ENCODE measurements around the gene ERVK3-1. TPM values are rescaled to one million over a fixed set of nuclear protein-coding genes. Genes with fewer than 3 reads are reported as not detected.

The ERVK3-1 gene
- total and polyA plus RNA-seq, 2 of the 13 experiments (the other 11 are each of a cell fraction or from before 2014, with no cell fraction given): 28.5 to 38.7 TPM

DNA sequence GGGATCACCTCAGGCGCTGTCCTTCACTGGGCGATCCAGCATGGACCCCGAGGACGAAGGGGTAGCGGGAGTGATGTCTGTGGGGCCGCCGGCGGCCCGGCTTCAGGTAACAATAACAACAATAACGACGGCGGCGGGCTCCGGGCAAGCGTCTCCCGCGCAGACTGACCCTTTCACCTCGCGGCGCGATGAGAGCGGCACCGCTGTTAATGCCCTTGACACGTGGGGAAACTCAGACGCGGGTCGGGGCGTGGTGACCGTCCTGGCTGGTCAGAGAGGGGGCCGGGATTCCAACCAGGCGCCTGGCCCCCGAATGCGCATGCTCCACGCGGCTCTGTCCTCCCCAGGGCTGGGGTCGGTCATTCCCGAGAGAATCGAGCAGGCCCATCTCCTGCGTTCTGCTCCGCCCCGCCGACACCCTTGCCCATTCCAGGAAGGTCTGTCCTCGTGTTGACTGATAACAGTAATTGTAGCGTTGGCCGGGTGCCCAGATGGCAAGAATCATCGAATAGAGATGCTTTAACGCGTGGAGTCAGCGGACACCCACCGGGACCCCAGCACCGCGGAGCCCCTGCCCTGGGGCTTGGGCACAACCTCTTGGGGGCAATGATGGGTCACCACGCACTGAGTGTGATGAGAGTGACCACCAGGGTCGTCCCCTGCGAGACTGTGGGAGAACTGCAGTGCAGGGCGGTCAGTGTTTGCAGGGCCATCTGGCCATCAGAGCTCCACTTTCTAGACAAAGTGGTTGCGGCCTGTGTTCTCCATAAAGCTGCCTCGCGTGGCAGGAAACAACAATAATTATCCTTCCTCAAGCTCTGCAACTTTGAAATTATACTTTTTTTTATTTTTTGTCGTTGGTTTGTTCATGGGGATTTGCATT, 25.9 kb upstream of the ERVK3-1 start (continued):
- TF ChIP-seq ZC3H4 (CRISPR knock-in tag; IDR thresholded peaks at IDR 0.05; ENCODE audit: borderline replicate concordance): peak; percentile 50; the same call in 1 of the 2 replicates
- TF ChIP-seq GABPB1 (CRISPR knock-in tag; IDR thresholded peaks at IDR 0.05): peak; percentile 45; the same call in 1 of the 2 replicates
- TF ChIP-seq KDM5B (CRISPR knock-in tag; IDR thresholded peaks at IDR 0.05; ENCODE audit: borderline replicate concordance): peak; percentile 68; the same call in 1 of the 2 replicates
- TF ChIP-seq NFYC (CRISPR knock-in tag; IDR thresholded peaks at IDR 0.05): no peak; the same call in 1 of the 2 replicates
- TF ChIP-seq, protein P1, sequence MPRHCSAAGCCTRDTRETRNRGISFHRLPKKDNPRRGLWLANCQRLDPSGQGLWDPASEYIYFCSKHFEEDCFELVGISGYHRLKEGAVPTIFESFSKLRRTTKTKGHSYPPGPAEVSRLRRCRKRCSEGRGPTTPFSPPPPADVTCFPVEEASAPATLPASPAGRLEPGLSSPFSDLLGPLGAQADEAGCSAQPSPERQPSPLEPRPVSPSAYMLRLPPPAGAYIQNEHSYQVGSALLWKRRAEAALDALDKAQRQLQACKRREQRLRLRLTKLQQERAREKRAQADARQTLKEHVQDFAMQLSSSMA (CRISPR knock-in tag; IDR thresholded peaks at IDR 0.05): no peak
- peak; percentile 51; the same call in 1 of the 2 replicates for TF ChIP-seq PRMT3 (CRISPR knock-in tag; IDR thresholded peaks at IDR 0.05; ENCODE audit: borderline replicate concordance, low read depth)
- no peak for TF ChIP-seq ZNF225 (CRISPR knock-in tag; IDR thresholded peaks at IDR 0.05)
- TF ChIP-seq, protein P2, sequence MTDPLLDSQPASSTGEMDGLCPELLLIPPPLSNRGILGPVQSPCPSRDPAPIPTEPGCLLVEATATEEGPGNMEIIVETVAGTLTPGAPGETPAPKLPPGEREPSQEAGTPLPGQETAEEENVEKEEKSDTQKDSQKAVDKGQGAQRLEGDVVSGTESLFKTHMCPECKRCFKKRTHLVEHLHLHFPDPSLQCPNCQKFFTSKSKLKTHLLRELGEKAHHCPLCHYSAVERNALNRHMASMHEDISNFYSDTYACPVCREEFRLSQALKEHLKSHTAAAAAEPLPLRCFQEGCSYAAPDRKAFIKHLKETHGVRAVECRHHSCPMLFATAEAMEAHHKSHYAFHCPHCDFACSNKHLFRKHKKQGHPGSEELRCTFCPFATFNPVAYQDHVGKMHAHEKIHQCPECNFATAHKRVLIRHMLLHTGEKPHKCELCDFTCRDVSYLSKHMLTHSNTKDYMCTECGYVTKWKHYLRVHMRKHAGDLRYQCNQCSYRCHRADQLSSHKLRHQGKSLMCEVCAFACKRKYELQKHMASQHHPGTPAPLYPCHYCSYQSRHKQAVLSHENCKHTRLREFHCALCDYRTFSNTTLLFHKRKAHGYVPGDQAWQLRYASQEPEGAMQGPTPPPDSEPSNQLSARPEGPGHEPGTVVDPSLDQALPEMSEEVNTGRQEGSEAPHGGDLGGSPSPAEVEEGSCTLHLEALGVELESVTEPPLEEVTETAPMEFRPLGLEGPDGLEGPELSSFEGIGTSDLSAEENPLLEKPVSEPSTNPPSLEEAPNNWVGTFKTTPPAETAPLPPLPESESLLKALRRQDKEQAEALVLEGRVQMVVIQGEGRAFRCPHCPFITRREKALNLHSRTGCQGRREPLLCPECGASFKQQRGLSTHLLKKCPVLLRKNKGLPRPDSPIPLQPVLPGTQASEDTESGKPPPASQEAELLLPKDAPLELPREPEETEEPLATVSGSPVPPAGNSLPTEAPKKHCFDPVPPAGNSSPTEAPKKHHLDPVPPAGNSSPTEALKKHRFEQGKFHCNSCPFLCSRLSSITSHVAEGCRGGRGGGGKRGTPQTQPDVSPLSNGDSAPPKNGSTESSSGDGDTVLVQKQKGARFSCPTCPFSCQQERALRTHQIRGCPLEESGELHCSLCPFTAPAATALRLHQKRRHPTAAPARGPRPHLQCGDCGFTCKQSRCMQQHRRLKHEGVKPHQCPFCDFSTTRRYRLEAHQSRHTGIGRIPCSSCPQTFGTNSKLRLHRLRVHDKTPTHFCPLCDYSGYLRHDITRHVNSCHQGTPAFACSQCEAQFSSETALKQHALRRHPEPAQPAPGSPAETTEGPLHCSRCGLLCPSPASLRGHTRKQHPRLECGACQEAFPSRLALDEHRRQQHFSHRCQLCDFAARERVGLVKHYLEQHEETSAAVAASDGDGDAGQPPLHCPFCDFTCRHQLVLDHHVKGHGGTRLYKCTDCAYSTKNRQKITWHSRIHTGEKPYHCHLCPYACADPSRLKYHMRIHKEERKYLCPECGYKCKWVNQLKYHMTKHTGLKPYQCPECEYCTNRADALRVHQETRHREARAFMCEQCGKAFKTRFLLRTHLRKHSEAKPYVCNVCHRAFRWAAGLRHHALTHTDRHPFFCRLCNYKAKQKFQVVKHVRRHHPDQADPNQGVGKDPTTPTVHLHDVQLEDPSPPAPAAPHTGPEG (CRISPR knock-in tag; IDR thresholded peaks at IDR 0.05): peak; percentile 81
- TF ChIP-seq RFX3 (CRISPR knock-in tag; IDR thresholded peaks at IDR 0.05): no peak
- TF ChIP-seq, protein P3, sequence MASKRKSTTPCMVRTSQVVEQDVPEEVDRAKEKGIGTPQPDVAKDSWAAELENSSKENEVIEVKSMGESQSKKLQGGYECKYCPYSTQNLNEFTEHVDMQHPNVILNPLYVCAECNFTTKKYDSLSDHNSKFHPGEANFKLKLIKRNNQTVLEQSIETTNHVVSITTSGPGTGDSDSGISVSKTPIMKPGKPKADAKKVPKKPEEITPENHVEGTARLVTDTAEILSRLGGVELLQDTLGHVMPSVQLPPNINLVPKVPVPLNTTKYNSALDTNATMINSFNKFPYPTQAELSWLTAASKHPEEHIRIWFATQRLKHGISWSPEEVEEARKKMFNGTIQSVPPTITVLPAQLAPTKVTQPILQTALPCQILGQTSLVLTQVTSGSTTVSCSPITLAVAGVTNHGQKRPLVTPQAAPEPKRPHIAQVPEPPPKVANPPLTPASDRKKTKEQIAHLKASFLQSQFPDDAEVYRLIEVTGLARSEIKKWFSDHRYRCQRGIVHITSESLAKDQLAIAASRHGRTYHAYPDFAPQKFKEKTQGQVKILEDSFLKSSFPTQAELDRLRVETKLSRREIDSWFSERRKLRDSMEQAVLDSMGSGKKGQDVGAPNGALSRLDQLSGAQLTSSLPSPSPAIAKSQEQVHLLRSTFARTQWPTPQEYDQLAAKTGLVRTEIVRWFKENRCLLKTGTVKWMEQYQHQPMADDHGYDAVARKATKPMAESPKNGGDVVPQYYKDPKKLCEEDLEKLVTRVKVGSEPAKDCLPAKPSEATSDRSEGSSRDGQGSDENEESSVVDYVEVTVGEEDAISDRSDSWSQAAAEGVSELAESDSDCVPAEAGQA (IDR thresholded peaks at IDR 0.05; ENCODE audit: low read depth): 0 out of 2 replicates have a peak, but pooled peaks have one; percentile 5
- TF ChIP-seq, protein P3 (CRISPR knock-in tag; IDR thresholded peaks at IDR 0.05; ENCODE audit: borderline replicate concordance): peak; percentile 92
- TF ChIP-seq, protein P4, sequence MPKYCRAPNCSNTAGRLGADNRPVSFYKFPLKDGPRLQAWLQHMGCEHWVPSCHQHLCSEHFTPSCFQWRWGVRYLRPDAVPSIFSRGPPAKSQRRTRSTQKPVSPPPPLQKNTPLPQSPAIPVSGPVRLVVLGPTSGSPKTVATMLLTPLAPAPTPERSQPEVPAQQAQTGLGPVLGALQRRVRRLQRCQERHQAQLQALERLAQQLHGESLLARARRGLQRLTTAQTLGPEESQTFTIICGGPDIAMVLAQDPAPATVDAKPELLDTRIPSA (CRISPR knock-in tag; IDR thresholded peaks at IDR 0.05; ENCODE audit: borderline replicate concordance): no peak
- TF ChIP-seq, protein P5, sequence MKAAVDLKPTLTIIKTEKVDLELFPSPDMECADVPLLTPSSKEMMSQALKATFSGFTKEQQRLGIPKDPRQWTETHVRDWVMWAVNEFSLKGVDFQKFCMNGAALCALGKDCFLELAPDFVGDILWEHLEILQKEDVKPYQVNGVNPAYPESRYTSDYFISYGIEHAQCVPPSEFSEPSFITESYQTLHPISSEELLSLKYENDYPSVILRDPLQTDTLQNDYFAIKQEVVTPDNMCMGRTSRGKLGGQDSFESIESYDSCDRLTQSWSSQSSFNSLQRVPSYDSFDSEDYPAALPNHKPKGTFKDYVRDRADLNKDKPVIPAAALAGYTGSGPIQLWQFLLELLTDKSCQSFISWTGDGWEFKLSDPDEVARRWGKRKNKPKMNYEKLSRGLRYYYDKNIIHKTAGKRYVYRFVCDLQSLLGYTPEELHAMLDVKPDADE (CRISPR knock-in tag; IDR thresholded peaks at IDR 0.05): 0 out of 2 replicates have a peak, but pooled peaks have one; percentile 62
